ENCODE data around the gene AGK. TPM values are rescaled to one million over a fixed set of nuclear protein-coding genes. Genes with fewer than 3 reads are reported as not detected.
A peak's percentile ranks its signal among the peaks of the same experiment; 100 is the strongest.

Gene AGK
- polyA plus RNA-seq, 1 donor = 27.4 TPM

DNA sequence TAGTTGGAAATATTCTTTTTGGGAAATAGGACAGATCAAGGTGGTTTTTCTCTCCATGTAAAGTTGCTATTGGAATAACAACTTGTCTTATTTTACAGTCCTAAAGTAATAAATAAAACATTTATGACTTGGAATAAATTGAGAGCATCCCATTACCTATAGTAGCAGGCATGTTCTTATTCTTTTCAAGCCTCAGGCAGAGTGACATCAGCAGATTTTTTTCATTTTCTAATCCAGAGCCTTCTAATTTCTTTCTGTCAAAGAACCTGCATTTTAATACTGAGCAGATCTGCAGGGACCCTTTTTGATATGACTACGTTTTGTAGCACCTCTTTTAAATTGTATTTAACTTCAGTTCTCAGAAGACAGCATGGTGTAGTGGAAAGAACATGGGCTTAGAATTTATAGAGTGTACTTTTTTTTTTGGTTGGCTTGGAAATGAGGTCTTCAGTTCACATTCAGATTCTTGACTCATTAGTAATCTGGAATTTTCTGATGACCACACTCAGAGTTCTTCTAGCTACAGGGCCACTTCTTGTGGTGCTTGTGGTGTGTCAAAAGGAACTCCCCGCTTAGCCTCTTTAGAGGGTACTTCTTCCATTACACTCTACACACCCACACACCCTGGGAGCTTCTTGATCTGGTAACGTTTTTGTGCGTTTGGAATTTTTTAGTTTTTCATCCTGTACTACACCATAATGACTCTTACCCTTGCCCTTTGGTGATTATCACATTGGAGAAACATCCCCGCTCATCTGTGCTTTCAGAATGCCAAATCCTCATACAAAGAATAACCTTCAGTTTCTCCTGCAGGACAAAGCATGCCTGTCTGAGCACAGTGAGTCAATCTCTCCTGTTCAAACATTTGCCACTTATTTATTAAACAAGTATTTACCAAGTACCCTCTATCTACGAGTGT lies 34.6 kb downstream of the AGK start:
- H3K27me3 ChIP-seq (ENCODE audit: control insufficient read depth, insufficient read depth, low read length) = no peaks in the 10 kb centered on the region
- no peaks in the 10 kb centered on the region for H3K36me3 ChIP-seq (ENCODE audit: control insufficient read depth, insufficient read depth, low read length)
- H3K9me3 ChIP-seq (ENCODE audit: control insufficient read depth, low read depth, low read length) = no peaks in the 10 kb centered on the region
- 62% methylated on average over 2 of the region's 6 CpGs for WGBS (ENCODE audit: insufficient coverage, low lambda C conversion rate)
- no peaks in the 10 kb centered on the region for H3K4me1 ChIP-seq (ENCODE audit: control insufficient read depth, insufficient read depth, low read length)
- DNase-seq = no peak
- no peak overlapping the region for H3K27ac ChIP-seq (ENCODE audit: low read length)
- H3K4me3 ChIP-seq (ENCODE audit: low read length) = no peak overlapping the region

DNA sequence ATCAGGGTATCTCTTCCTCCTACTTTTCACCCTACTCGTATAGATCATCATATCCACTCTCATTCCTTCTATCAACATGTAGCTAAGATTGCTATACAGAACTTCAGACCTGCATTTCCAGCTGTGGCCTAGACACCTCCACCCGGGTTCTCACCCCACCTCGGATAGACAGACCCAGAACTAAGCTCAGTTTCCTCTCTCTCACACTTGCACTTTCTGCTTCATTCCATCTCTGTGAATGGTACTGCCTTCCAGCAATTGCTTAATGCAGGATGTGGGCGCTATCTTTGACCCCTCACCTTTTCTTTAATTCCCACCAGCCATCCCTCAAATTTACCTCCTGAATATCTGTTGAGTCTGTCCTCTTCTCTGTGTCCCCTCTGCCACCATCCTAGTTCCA lies 35.7 kb downstream of the AGK start:
- no peak overlapping the region for H3K4me3 ChIP-seq (ENCODE audit: low read length)
- DNase-seq = no peak
- H3K9me3 ChIP-seq (ENCODE audit: control insufficient read depth, low read depth, low read length) = no peaks in the 10 kb centered on the region
- no peaks in the 10 kb centered on the region for H3K36me3 ChIP-seq (ENCODE audit: control insufficient read depth, insufficient read depth, low read length)
- WGBS (ENCODE audit: insufficient coverage, low lambda C conversion rate) = 87% methylated on average over 3 of the region's 4 CpGs
- no peaks in the 10 kb centered on the region for H3K27me3 ChIP-seq (ENCODE audit: control insufficient read depth, insufficient read depth, low read length)
- no peak overlapping the region for H3K27ac ChIP-seq (ENCODE audit: low read length)
- no peaks in the 10 kb centered on the region for H3K4me1 ChIP-seq (ENCODE audit: control insufficient read depth, insufficient read depth, low read length)

DNA sequence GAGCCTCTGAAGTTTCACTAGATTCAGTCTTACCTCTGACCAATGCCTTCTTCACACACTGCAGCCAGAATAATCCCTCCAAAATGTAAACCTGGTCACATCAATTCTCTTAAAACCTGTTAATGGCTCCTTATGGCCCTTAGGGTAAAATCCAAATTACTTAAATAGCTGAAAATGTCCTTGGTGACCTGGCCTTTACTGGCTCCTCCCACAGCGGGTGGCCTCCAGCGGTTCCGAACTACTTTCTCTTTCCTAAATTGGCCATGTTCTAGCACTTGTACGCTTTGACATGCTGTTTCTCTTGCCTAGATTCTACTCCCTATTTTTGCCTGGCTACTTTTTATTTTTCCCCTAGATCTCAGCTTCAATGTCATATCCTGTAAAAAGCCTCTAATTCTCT lies 36.1 kb downstream of the AGK start:
- H3K27ac ChIP-seq (ENCODE audit: low read length) = no peak overlapping the region
- no peaks in the 10 kb centered on the region for H3K27me3 ChIP-seq (ENCODE audit: control insufficient read depth, insufficient read depth, low read length)
- H3K4me1 ChIP-seq (ENCODE audit: control insufficient read depth, insufficient read depth, low read length) = no peaks in the 10 kb centered on the region
- 86% methylated on average over 4 of the region's 4 CpGs for WGBS (ENCODE audit: insufficient coverage, low lambda C conversion rate)
- no peaks in the 10 kb centered on the region for H3K9me3 ChIP-seq (ENCODE audit: control insufficient read depth, low read depth, low read length)
- H3K36me3 ChIP-seq (ENCODE audit: control insufficient read depth, insufficient read depth, low read length) = no peaks in the 10 kb centered on the region
- H3K4me3 ChIP-seq (ENCODE audit: low read length) = no peak overlapping the region
- no peak for DNase-seq

DNA sequence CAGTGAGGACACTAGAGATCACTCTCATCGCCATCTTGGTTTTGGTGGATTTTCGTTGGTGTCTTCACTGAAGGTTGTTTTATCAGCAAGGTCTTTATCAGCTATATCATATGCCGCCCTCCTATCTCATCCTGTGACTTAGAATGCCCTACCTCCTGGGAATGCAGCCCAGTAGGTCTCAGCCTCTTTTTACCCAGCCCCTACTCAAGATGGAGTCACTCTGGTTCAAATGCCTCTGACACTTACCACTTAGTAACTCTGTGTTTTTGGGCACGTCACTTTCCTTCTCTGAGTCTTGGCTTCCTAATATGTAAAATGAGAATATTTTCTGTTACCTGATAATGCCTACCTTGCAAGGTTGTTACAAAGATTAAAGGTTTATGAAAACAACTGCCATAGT lies 37.7 kb downstream of the AGK start:
- WGBS (ENCODE audit: insufficient coverage, low lambda C conversion rate) = 100% methylated on average over 1 of the region's 4 CpGs

DNA sequence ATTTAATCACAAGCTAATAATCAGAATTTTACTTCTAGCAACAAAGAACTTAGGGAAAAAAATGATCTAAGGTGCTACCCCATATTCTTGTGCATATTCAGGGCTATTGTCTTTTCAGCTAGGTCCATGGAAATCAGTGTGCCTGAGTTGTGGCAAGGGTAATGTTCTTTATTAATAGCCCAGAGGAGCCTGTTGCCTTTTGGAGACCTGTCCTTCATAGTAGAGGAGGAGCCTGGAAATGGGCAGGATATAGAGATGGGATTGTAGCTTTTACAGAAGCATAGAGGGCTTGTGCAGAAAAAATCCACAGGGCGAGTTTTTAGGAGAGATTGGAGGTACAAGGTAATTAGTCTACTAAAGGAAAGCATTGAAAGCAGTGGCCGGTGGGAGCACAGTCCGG lies 38.9 kb downstream of the AGK start:
- Histone ChIP-seq H3K27ac (ENCODE audit: low read length) (no peak overlapping the region), H3K4me1 (ENCODE audit: control insufficient read depth, insufficient read depth, low read length) (no peaks in the 10 kb centered on the region), H3K36me3 (ENCODE audit: control insufficient read depth, insufficient read depth, low read length) (peaks cover 2% of the 10 kb centered on the region), H3K9me3 (ENCODE audit: control insufficient read depth, low read depth, low read length) (no peaks in the 10 kb centered on the region), H3K4me3 (ENCODE audit: low read length) (no peak overlapping the region), H3K27me3 (ENCODE audit: control insufficient read depth, insufficient read depth, low read length) (no peaks in the 10 kb centered on the region)
- WGBS (ENCODE audit: insufficient coverage, low lambda C conversion rate) = 100% methylated on average over 1 of the region's 3 CpGs
- no peak for DNase-seq

More for the DNA sequence above, 37.7 kb downstream of the AGK start:
- Histone ChIP-seq H3K9me3 (ENCODE audit: control insufficient read depth, low read depth, low read length) (no peaks in the 10 kb centered on the region), H3K27ac (ENCODE audit: low read length) (no peak overlapping the region), H3K4me1 (ENCODE audit: control insufficient read depth, insufficient read depth, low read length) (no peaks in the 10 kb centered on the region), H3K36me3 (ENCODE audit: control insufficient read depth, insufficient read depth, low read length) (no peaks in the 10 kb centered on the region), H3K27me3 (ENCODE audit: control insufficient read depth, insufficient read depth, low read length) (no peaks in the 10 kb centered on the region), H3K4me3 (ENCODE audit: low read length) (no peak overlapping the region)
- DNase-seq = no peak

DNA sequence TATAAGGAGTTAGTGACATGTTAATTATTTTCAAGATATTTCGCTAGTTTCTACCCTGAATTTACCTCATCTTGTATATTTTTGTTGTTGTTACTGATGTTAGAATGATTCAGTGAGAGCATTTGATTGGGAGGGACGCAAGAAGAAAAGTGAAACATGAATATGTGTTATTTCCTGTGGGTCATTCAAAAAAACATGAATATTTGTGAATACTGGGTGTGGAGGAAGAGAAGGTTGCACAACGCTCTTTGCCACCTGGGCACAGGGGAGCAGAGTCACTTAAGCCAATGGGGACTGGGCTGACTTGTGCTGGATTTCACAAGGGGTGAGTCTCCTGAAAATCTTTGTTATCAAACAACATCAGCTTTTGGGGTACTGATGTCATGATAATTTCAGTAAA lies 39.5 kb downstream of the AGK start:
- peaks cover 2% of the 10 kb centered on the region for H3K36me3 ChIP-seq (ENCODE audit: control insufficient read depth, insufficient read depth, low read length)
- H3K4me1 ChIP-seq (ENCODE audit: control insufficient read depth, insufficient read depth, low read length) = no peaks in the 10 kb centered on the region
- H3K27me3 ChIP-seq (ENCODE audit: control insufficient read depth, insufficient read depth, low read length) = no peaks in the 10 kb centered on the region
- DNase-seq = peak in 1 of 2 donors; percentile 2
- no peak overlapping the region for H3K27ac ChIP-seq (ENCODE audit: low read length)
- 100% methylated on average over 2 of the region's 3 CpGs for WGBS (ENCODE audit: insufficient coverage, low lambda C conversion rate)
- no peaks in the 10 kb centered on the region for H3K9me3 ChIP-seq (ENCODE audit: control insufficient read depth, low read depth, low read length)
- no peak overlapping the region for H3K4me3 ChIP-seq (ENCODE audit: low read length)

DNA sequence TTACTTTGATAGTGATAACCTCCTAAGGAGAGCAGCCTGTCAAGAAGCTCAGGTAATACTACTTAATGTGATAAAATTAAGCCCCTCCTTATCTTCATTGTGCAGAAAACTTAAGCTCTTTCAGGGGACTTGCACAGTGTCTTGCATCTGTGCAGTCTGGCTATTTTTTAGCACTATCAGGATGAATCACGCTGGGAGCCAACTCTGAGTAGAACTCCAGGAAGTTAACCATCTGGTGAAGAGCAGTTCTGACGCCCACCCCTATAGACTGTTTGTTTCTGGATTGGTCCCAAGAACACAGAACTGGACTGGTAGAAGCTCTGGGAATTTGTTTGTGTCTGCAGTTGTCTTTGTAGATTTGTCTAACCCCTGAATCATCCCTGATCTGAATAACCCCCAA lies 41.9 kb downstream of the AGK start:
- no peak overlapping the region for H3K4me3 ChIP-seq (ENCODE audit: low read length)
- no CpG with 5 or more reads among the region's 2 CpGs for WGBS (ENCODE audit: insufficient coverage, low lambda C conversion rate)
- DNase-seq = no peak
- H3K27me3 ChIP-seq (ENCODE audit: control insufficient read depth, insufficient read depth, low read length) = no peaks in the 10 kb centered on the region
- H3K27ac ChIP-seq (ENCODE audit: low read length) = no peak overlapping the region
- peaks cover 5% of the 10 kb centered on the region for H3K36me3 ChIP-seq (ENCODE audit: control insufficient read depth, insufficient read depth, low read length)
- no peaks in the 10 kb centered on the region for H3K4me1 ChIP-seq (ENCODE audit: control insufficient read depth, insufficient read depth, low read length)
- H3K9me3 ChIP-seq (ENCODE audit: control insufficient read depth, low read depth, low read length) = no peaks in the 10 kb centered on the region

DNA sequence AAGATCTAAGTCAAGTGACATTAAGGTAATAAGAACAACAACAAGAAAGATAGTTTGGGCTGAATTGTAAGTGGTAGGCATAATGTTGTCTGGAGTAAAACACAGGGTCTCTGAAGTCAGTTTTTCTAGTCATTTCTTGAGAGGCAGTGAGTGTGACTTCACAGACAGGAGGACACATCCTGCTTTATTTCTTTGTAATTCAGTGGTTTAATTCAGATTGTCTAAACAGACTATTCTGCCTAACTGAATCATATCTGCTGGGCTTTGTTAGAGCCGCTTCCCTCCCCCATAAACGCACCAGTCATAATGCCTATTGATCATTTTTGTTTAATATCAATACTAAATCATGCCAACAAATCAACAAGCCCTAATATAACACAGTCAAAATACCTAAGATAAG lies 46.8 kb downstream of the AGK start:
- Histone ChIP-seq H3K36me3 (ENCODE audit: control insufficient read depth, insufficient read depth, low read length) (peaks cover 8% of the 10 kb centered on the region), H3K4me1 (ENCODE audit: control insufficient read depth, insufficient read depth, low read length) (no peaks in the 10 kb centered on the region), H3K27ac (ENCODE audit: low read length) (no peak overlapping the region), H3K4me3 (ENCODE audit: low read length) (no peak overlapping the region), H3K9me3 (ENCODE audit: control insufficient read depth, low read depth, low read length) (no peaks in the 10 kb centered on the region), H3K27me3 (ENCODE audit: control insufficient read depth, insufficient read depth, low read length) (no peaks in the 10 kb centered on the region)
- DNase-seq = no peak
- 67% methylated on average over 2 of the region's 2 CpGs for WGBS (ENCODE audit: insufficient coverage, low lambda C conversion rate)

DNA sequence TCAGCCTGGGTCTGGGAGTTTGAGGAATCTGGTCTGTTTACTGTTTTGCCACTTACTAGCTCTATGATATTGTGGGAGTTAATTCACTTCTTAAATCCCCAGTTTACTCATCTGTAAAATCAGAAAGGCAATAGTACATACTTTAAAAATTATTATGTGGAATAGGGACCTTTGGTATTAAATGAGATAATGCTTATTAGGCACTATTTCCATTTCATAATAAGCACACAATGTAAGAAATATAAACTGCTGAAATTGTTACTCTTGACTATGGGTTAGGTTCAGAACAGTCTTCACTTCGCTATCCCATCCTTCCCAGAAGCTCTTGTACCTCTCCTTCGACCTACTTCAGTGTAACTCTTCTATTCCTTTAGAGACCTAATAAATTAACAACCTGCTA lies 47.2 kb downstream of the AGK start:
- H3K27me3 ChIP-seq (ENCODE audit: control insufficient read depth, insufficient read depth, low read length) = no peaks in the 10 kb centered on the region
- no peaks in the 10 kb centered on the region for H3K9me3 ChIP-seq (ENCODE audit: control insufficient read depth, low read depth, low read length)
- H3K4me3 ChIP-seq (ENCODE audit: low read length) = no peak overlapping the region
- WGBS (ENCODE audit: insufficient coverage, low lambda C conversion rate) = 100% methylated on average over 1 of the region's 2 CpGs
- no peak overlapping the region for H3K27ac ChIP-seq (ENCODE audit: low read length)
- H3K36me3 ChIP-seq (ENCODE audit: control insufficient read depth, insufficient read depth, low read length) = peaks cover 9% of the 10 kb centered on the region
- H3K4me1 ChIP-seq (ENCODE audit: control insufficient read depth, insufficient read depth, low read length) = no peaks in the 10 kb centered on the region
- DNase-seq = no peak

DNA sequence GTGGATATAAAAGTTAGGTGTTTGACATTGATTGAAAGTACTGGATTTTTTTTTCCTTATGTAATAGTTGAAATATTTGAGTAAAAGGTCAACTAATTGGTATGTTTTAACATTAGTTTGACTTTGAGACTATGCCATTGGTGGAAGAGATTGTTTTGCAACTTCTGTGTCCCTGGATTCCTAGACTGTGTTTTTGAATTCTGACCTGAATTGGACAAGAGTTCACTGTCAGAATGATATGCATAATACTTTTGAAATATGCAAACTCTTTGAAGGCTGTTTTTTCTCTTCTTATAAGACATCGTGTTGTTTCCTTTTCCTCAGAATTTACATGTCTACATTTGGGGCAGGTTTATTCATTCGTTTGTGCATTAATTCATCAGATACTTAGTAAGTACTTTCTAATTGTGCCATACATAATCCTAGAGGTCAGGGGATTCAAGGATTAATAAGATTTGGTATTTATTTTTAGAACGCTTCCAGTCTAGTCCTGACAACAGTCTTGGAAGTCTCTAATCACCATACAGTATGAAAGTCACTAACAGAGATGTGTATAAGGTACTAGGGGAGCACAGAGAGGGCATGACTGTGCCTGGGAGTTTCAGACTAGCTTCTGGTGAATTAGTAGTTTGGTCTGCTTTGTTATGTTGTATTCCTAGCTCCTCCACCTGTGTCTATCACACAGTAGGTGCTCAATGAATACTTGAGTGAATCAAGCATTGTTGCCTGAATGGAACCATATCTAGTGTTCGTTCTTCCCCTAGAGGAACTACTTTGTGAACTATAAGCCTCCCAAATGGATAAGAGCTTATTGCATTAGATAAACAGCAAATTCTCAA lies 49.2 kb downstream of the AGK start:
- no peak for DNase-seq
- Histone ChIP-seq H3K36me3 (ENCODE audit: control insufficient read depth, insufficient read depth, low read length) (peaks cover 9% of the 10 kb centered on the region), H3K27ac (ENCODE audit: low read length) (no peak overlapping the region), H3K4me1 (ENCODE audit: control insufficient read depth, insufficient read depth, low read length) (no peaks in the 10 kb centered on the region), H3K27me3 (ENCODE audit: control insufficient read depth, insufficient read depth, low read length) (no peaks in the 10 kb centered on the region), H3K9me3 (ENCODE audit: control insufficient read depth, low read depth, low read length) (no peaks in the 10 kb centered on the region), H3K4me3 (ENCODE audit: low read length) (no peak overlapping the region)
- no CpG with 5 or more reads among the region's 4 CpGs for WGBS (ENCODE audit: insufficient coverage, low lambda C conversion rate)

Data from large intestine (tissue), 3 donors.